HL-60 (cell line): Measurements from ENCODE around the gene EFR3B.

Experiments
- DNase-seq, 2 experiments: peaks; one replicate each; pipeline ENCODE4 v3.0.0-alpha.2; 2010 to 2020; ENCODE audit warnings: low read depth in 1 of 2, low spot score in 1 of 2
- H3K27ac ChIP-seq: fragments of 250-450 bp; sonication (Bioruptor Pico); replicated peaks from 2 replicates; pipeline ENCODE4 v1.5.1; 2020; ENCODE audit warnings: mild to moderate bottlenecking, moderate library complexity
- H3K27me3 ChIP-seq: fragments of 250-450 bp; sonication (Bioruptor Pico); 2 replicates; pipeline ENCODE4 v1.5.1; 2021; ENCODE audit warnings: mild to moderate bottlenecking, moderate library complexity; ENCODE audit not compliant: insufficient read depth, poor library complexity, severe bottlenecking
- H3K4me3 ChIP-seq: replicated peaks from 2 replicates; pipeline ENCODE4 v1.5.1; 2011; ENCODE audit warnings: mild to moderate bottlenecking, control low read depth, low read length; ENCODE audit not compliant: insufficient read depth
- GABPA ChIP-seq: IDR thresholded peaks from 2 replicates; pipeline ENCODE4 v1.6.1; 2012; ENCODE audit warnings: low read depth
- POLR2AphosphoS5 ChIP-seq: IDR thresholded peaks from 2 replicates; pipeline ENCODE4 v1.6.1; 2012; ENCODE audit warnings: low read depth
- SPI1 ChIP-seq: IDR thresholded peaks from 2 replicates; pipeline ENCODE4 v1.6.1; 2012; ENCODE audit warnings: low read depth, mild to moderate bottlenecking, borderline replicate concordance
- TF ChIP-seq, protein P1 (sequence below): IDR thresholded peaks from one replicate; pipeline ENCODE4 v1.5.1; 2011; ENCODE audit warnings: low read length, control low read depth, inconsistent platforms; ENCODE audit not compliant: insufficient read depth
- TF ChIP-seq, protein P2 (sequence below): IDR thresholded peaks from 2 replicates; pipeline ENCODE4 v1.6.1; 2012; ENCODE audit warnings: low read depth; ENCODE audit not compliant: insufficient replicate concordance

Gene EFR3B

DNA sequence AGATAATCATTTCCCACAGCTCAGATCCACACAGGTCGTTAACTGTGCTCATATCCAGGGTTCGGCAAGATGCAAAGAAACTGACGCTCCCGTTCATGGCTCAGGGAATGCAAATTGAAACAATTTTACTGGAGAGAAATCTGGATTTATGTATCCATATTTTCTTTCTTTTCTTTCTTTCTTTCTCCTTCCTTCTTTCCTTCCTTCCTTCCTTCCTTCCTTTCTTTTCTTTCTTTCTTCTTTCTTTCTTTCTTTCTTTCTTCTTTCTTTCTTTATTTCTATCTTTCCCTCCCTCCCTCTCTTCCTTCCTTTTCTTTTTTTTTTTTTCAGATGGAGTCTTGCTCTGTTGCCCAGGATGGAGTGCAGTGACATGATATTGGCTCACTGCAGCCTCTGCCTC lies 146.5 kb downstream of the EFR3B start:
- no peak overlapping the region for H3K4me3 ChIP-seq
- no peak for DNase-seq
- no peaks in the 10 kb centered on the region for H3K27me3 ChIP-seq
- TF ChIP-seq SPI1 (no peak), GABPA (no peak), POLR2AphosphoS5 (no peak)
- TF ChIP-seq, protein P1, sequence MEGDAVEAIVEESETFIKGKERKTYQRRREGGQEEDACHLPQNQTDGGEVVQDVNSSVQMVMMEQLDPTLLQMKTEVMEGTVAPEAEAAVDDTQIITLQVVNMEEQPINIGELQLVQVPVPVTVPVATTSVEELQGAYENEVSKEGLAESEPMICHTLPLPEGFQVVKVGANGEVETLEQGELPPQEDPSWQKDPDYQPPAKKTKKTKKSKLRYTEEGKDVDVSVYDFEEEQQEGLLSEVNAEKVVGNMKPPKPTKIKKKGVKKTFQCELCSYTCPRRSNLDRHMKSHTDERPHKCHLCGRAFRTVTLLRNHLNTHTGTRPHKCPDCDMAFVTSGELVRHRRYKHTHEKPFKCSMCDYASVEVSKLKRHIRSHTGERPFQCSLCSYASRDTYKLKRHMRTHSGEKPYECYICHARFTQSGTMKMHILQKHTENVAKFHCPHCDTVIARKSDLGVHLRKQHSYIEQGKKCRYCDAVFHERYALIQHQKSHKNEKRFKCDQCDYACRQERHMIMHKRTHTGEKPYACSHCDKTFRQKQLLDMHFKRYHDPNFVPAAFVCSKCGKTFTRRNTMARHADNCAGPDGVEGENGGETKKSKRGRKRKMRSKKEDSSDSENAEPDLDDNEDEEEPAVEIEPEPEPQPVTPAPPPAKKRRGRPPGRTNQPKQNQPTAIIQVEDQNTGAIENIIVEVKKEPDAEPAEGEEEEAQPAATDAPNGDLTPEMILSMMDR: no peak
- TF ChIP-seq, protein P2, sequence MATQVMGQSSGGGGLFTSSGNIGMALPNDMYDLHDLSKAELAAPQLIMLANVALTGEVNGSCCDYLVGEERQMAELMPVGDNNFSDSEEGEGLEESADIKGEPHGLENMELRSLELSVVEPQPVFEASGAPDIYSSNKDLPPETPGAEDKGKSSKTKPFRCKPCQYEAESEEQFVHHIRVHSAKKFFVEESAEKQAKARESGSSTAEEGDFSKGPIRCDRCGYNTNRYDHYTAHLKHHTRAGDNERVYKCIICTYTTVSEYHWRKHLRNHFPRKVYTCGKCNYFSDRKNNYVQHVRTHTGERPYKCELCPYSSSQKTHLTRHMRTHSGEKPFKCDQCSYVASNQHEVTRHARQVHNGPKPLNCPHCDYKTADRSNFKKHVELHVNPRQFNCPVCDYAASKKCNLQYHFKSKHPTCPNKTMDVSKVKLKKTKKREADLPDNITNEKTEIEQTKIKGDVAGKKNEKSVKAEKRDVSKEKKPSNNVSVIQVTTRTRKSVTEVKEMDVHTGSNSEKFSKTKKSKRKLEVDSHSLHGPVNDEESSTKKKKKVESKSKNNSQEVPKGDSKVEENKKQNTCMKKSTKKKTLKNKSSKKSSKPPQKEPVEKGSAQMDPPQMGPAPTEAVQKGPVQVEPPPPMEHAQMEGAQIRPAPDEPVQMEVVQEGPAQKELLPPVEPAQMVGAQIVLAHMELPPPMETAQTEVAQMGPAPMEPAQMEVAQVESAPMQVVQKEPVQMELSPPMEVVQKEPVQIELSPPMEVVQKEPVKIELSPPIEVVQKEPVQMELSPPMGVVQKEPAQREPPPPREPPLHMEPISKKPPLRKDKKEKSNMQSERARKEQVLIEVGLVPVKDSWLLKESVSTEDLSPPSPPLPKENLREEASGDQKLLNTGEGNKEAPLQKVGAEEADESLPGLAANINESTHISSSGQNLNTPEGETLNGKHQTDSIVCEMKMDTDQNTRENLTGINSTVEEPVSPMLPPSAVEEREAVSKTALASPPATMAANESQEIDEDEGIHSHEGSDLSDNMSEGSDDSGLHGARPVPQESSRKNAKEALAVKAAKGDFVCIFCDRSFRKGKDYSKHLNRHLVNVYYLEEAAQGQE: no peak
- H3K27ac ChIP-seq: no peak overlapping the region

DNA sequence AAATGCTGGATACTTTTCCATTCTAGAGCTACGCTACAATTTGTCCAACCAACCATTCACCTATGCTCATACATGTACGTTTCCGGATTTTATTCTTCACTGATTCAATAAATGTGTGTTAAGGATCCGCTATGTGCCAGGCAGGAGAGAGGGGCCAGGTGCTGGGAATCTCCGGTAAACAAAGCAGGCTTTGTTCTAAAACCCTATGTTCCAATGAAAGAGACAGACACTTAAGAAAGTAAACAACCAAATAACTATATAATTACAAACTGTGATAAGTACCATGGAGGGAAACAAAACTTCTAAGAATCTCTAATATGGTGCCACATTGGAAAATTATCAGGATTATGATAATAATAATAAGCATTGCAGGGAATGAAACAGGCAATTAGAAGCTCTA lies 148.7 kb downstream of the EFR3B start:
- TF ChIP-seq POLR2AphosphoS5 (no peak), GABPA (no peak)
- H3K4me3 ChIP-seq: no peak overlapping the region
- no peaks in the 10 kb centered on the region for H3K27me3 ChIP-seq
- no peak for DNase-seq
- no peak overlapping the region for H3K27ac ChIP-seq

DNA sequence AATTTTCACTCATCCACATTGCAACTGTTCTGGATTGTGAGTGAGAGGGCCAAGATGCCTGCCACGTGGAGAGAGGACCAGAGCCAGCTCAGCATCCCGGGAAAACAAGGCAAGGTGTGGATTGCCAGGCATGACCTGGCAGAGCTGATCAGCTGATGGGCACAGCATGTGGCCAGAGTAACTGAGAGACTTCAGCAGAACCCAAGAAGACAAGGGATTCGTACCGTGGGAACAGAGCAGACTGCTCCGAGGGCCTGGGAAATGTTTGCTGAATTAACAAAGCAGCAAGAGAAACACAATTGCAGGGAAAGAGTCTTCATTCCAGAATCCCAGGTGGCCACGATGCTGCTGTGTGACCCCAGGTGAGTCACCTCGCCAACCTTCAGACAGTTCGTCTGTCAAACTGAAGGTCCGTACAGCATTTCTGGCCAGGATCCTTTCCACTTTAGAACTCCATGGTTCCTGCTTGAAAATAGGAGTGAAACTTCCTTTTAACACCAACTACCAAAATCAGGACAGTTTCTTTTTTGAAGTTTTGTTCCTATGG lies 152.8 kb downstream of the EFR3B start:
- TF ChIP-seq GABPA (no peak), POLR2AphosphoS5 (no peak), SPI1 (no peak)
- TF ChIP-seq, protein P1: no peak
- TF ChIP-seq, protein P2: no peak
- Histone ChIP-seq H3K27ac (no peak overlapping the region), H3K27me3 (no peaks in the 10 kb centered on the region), H3K4me3 (no peak overlapping the region)
- no peak for DNase-seq

DNA sequence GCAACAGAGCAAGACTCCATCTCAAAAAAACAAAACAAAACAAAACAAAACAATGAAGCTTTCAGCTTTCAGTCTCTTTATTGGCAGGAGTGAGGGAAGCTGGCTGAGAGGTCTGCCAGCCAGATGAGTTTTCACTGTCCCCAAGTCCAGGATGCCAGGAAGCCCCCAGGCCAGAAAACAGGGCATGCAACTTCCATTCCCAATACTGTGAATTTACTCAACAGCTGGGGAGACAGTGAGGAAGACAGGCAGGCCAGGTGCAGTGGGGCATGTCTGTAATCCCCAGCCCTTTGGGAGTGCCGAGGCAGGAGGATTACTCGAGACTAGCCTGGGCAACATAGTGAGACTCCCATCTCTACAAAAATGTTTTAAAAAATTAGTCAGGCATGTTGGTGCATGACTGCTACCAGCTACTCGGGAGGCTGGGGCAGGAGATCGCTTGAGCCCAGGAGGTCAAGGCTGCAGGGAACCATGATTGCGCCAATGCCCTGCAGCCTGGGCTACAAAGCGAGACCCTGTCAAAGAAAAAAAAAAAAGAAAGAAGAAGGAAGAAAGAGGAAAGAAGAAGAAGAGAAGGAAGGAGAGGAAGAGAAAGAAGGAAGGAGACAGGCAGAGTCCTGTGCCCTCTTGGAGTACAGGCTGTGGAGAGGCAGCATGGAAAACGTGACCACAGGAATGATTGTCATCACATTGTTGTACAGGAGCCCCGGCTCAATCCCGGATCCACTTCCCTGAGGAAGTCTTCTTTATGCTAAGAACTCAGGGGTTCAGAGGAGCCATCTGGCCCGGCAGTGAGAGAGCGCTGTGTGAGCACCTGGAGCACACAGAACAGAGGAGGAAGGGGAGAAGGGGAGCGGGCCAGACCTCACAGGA lies 155.7 kb downstream of the EFR3B start:
- Histone ChIP-seq H3K27ac (no peak overlapping the region), H3K4me3 (no peak overlapping the region), H3K27me3 (no peaks in the 10 kb centered on the region)
- TF ChIP-seq, protein P2: no peak
- TF ChIP-seq GABPA (no peak), POLR2AphosphoS5 (no peak), SPI1 (no peak)
- TF ChIP-seq, protein P1: no peak
- no peak for DNase-seq
